Activated B cell treated with CpG ODN at 0.5 μM for 24 hours (primary cell): ENCODE data around the gene NFYC. TPM values are rescaled to one million over a fixed set of nuclear protein-coding genes. Genes with fewer than 3 reads are reported as not detected.

Source experiments
- ATAC-seq: fragments of 200-7000 bp; cut with Tn5 transposase; one replicate; pipeline ENCODE4 v1.10.0; 2021; ENCODE audit warnings: low read depth, mild to moderate bottlenecking, moderate library complexity
- CTCF ChIA-PET: fragments of 350-600 bp; sonication (Branson Sonifier 250); formaldehyde crosslinking; loops from one replicate; lab custom pipeline; 2021; ENCODE audit warnings: antibody characterized with exemption; lab: Charles Lee
- POLR2A ChIA-PET: fragments of 350-600 bp; sonication (Branson Sonifier 250); formaldehyde crosslinking; loops from one replicate; lab custom pipeline; 2021; ENCODE audit warnings: antibody characterized with exemption; lab: Charles Lee
- DNase-seq: peaks from one replicate; pipeline ENCODE4 v3.0.0; 2022
- H3K27ac Mint-ChIP-seq: one replicate; pipeline ENCODE4 v1.8.0; 2020; ENCODE audit warnings: mixed read lengths
- H3K27me3 Mint-ChIP-seq: one replicate; pipeline ENCODE4 v1.8.0; 2021; ENCODE audit warnings: mixed read lengths
- H3K36me3 Mint-ChIP-seq: one replicate; pipeline ENCODE4 v1.8.0; 2021; ENCODE audit warnings: low read depth, mixed read lengths
- H3K4me1 Mint-ChIP-seq: one replicate; pipeline ENCODE4 v1.8.0; 2021; ENCODE audit warnings: mixed read lengths
- H3K4me3 Mint-ChIP-seq: one replicate; pipeline ENCODE4 v1.8.0; 2020; ENCODE audit warnings: mild to moderate bottlenecking, mixed read lengths
- H3K9me3 Mint-ChIP-seq: one replicate; pipeline ENCODE4 v1.8.0; 2020; ENCODE audit warnings: mixed read lengths
- intact Hi-C: fragments of 100-400 bp; cut with micrococcal nuclease; formaldehyde crosslinking; loops from one replicate; pipeline ENCODE4 v1.15.1; 2024
- total RNA-seq: library from RNA; stranded (reverse); gene quantifications from 2 replicates; pipeline ENCODE4 v1.2.3, GENCODE V29; 2022
- TF ChIP-seq, protein P1 (sequence below): fragments of 200-600 bp; IDR thresholded peaks from one replicate; pipeline ENCODE4 v1.8.0; 2022; ENCODE audit warnings: antibody characterized with exemption, mild to moderate bottlenecking

NFYC gene
- total RNA-seq, 1 donor from 2014 or later = 76.0 TPM

- TF ChIP-seq, protein P1, sequence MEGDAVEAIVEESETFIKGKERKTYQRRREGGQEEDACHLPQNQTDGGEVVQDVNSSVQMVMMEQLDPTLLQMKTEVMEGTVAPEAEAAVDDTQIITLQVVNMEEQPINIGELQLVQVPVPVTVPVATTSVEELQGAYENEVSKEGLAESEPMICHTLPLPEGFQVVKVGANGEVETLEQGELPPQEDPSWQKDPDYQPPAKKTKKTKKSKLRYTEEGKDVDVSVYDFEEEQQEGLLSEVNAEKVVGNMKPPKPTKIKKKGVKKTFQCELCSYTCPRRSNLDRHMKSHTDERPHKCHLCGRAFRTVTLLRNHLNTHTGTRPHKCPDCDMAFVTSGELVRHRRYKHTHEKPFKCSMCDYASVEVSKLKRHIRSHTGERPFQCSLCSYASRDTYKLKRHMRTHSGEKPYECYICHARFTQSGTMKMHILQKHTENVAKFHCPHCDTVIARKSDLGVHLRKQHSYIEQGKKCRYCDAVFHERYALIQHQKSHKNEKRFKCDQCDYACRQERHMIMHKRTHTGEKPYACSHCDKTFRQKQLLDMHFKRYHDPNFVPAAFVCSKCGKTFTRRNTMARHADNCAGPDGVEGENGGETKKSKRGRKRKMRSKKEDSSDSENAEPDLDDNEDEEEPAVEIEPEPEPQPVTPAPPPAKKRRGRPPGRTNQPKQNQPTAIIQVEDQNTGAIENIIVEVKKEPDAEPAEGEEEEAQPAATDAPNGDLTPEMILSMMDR = no peak
- Mint-ChIP-seq H3K4me3 (no peak overlapping the region), H3K4me1 (peaks cover 18% of the 10 kb centered on the region), H3K27me3 (peaks cover 5% of the 10 kb centered on the region), H3K9me3 (no peaks in the 10 kb centered on the region), H3K36me3 (no peaks in the 10 kb centered on the region), H3K27ac (no peak overlapping the region)
- ATAC-seq (no peak), DNase-seq (no peak)
- ChIA-PET CTCF (no interaction called here), POLR2A (interaction anchor here (0.8 kb wide), 1 partner anchor 67 kb away, joined by 3 read pairs; the partner anchor contains the start of gene CITED4)
- intact Hi-C loops = no loop called here
Observed at GRCh38 chr1:40794974-40795715, 103.6 kb downstream of the NFYC start.

- Mint-ChIP-seq H3K27me3 (no peaks in the 10 kb centered on the region), H3K4me1 (peaks cover 21% of the 10 kb centered on the region), H3K36me3 (no peaks in the 10 kb centered on the region), H3K9me3 (no peaks in the 10 kb centered on the region), H3K4me3 (no peak overlapping the region), H3K27ac (no peak overlapping the region)
- ChIA-PET POLR2A (interaction anchor here (0.8 kb wide), 1 partner anchor 66 kb away, joined by 3 read pairs; the partner anchor contains the start of gene CITED4), CTCF (no interaction called here)
- intact Hi-C loops = no loop called here
- no peak for ATAC-seq
- TF ChIP-seq, protein P1 = no peak
- DNase-seq = no peak
Observed at GRCh38 chr1:40795811-40796586, 104.5 kb downstream of the NFYC start.

GRCh38 chr1:40796939-40797667 is 105.6 kb downstream of the NFYC start:
- no peak for DNase-seq
- CTCF ChIA-PET = no interaction called here
- TF ChIP-seq, protein P1 = no peak
- no peaks in the 10 kb centered on the region for H3K27me3 Mint-ChIP-seq
- no peaks in the 10 kb centered on the region for H3K9me3 Mint-ChIP-seq
- H3K27ac Mint-ChIP-seq = no peak overlapping the region
- H3K4me3 Mint-ChIP-seq = no peak overlapping the region
- peaks cover 31% of the 10 kb centered on the region for H3K4me1 Mint-ChIP-seq
- H3K36me3 Mint-ChIP-seq = no peaks in the 10 kb centered on the region
- no peak for ATAC-seq
- POLR2A ChIA-PET = no interaction called here
- intact Hi-C loops = no loop called here

DNA sequence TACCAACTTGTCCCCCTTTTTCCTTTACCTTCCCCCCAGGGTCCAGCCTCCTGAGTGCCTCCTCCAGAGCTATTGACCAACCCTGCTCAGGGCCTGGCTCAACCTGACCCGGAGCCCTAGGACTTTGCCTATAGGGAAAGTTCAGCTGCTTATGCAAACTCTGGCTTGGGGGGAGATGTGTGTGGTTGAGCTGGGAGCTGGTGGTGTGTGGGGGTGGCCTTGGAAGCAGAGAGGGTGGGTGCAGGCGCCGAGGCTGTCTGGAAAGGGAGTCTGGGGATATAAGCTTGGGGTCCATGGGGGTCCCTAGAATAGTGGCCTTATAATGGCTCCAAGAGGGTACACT is 106.1 kb downstream of the NFYC start:
- DNase-seq = no peak
- intact Hi-C loops = no loop called here
- CTCF ChIA-PET = no interaction called here
- H3K4me1 Mint-ChIP-seq = peaks cover 33% of the 10 kb centered on the region
- no peaks in the 10 kb centered on the region for H3K9me3 Mint-ChIP-seq
- no peak overlapping the region for H3K4me3 Mint-ChIP-seq
- POLR2A ChIA-PET = no interaction called here
- no peak for ATAC-seq
- H3K36me3 Mint-ChIP-seq = no peaks in the 10 kb centered on the region
- TF ChIP-seq, protein P1 = no peak
- H3K27ac Mint-ChIP-seq = no peak overlapping the region
- no peaks in the 10 kb centered on the region for H3K27me3 Mint-ChIP-seq
